ENCODE data around the gene ANTKMT. TPM values are rescaled to one million over a fixed set of nuclear protein-coding genes. Genes with fewer than 3 reads are reported as not detected.

ANTKMT gene
- polyA plus RNA-seq, 4 donors: 23.0 to 55.5 (median 38.1) TPM

GRCh38 chr16:723695-724094, 2.7 kb downstream of the ANTKMT start:
- Histone ChIP-seq H3K4me1 (ENCODE audit: control insufficient read depth in 3 of 3, insufficient read depth in 2 of 3, low read depth in 1 of 3, low read length in 2 of 3) (peaks cover 9 to 38% (median 12%) of the 10 kb centered on the region in 3 donors), H3K27ac (ENCODE audit: low read depth in 1 of 3, low read length in 2 of 3) (no peak overlapping the region), H3K4me3 (ENCODE audit: low read depth in 1 of 3, low read length in 3 of 3) (no peak overlapping the region), H3K36me3 (ENCODE audit: control insufficient read depth in 3 of 3, insufficient read depth in 2 of 3, low read depth in 1 of 3, low read length in 3 of 3) (peaks cover 0 to 22% (median 0%) of the 10 kb centered on the region in 3 donors), H3K27me3 (ENCODE audit: control insufficient read depth in 3 of 3, insufficient read depth in 3 of 3, low read length in 3 of 3) (peaks cover 0 to 22% (median 10%) of the 10 kb centered on the region in 3 donors), H3K9me3 (ENCODE audit: control insufficient read depth in 2 of 2, insufficient read depth in 1 of 2, low read depth in 1 of 2, low read length in 1 of 2) (peaks cover 3 to 8% of the 10 kb centered on the region in 2 donors)
- DNase-seq (no peak), FAIRE-seq (no peak)
- 81 to 84% (median 84%) methylated on average over 9 of the region's 9 CpGs for WGBS, 3 donors

GRCh38 chr16:724188-725040, 3.5 kb downstream of the ANTKMT start:
- no peak for FAIRE-seq
- DNase-seq: no peak
- peaks cover 3 to 8% of the 10 kb centered on the region in 2 donors for H3K9me3 ChIP-seq (ENCODE audit: control insufficient read depth in 2 of 2, insufficient read depth in 1 of 2, low read depth in 1 of 2, low read length in 1 of 2)
- peaks cover 6 to 34% (median 9%) of the 10 kb centered on the region in 3 donors for H3K4me1 ChIP-seq (ENCODE audit: control insufficient read depth in 3 of 3, insufficient read depth in 2 of 3, low read depth in 1 of 3, low read length in 2 of 3)
- WGBS, 3 donors: 59 to 69% (median 60%) methylated on average over 29 of the region's 29 CpGs
- H3K36me3 ChIP-seq (ENCODE audit: control insufficient read depth in 3 of 3, insufficient read depth in 2 of 3, low read depth in 1 of 3, low read length in 3 of 3): peaks cover 0 to 23% (median 0%) of the 10 kb centered on the region in 3 donors
- no peak overlapping the region for H3K4me3 ChIP-seq (ENCODE audit: low read depth in 1 of 3, low read length in 3 of 3)
- H3K27ac ChIP-seq (ENCODE audit: low read depth in 1 of 3, low read length in 2 of 3): no peak overlapping the region
- peaks cover 0 to 22% (median 10%) of the 10 kb centered on the region in 3 donors for H3K27me3 ChIP-seq (ENCODE audit: control insufficient read depth in 3 of 3, insufficient read depth in 3 of 3, low read length in 3 of 3)

GRCh38 chr16:725041-725376, 4.1 kb downstream of the ANTKMT start:
- 61 to 76% (median 63%) methylated on average over 4 to 7 of the region's 7 CpGs for WGBS, 3 donors
- Histone ChIP-seq H3K4me1 (ENCODE audit: control insufficient read depth in 3 of 3, insufficient read depth in 2 of 3, low read depth in 1 of 3, low read length in 2 of 3) (peaks cover 4 to 28% (median 7%) of the 10 kb centered on the region in 3 donors), H3K4me3 (ENCODE audit: low read depth in 1 of 3, low read length in 3 of 3) (no peak overlapping the region), H3K27me3 (ENCODE audit: control insufficient read depth in 3 of 3, insufficient read depth in 3 of 3, low read length in 3 of 3) (peaks cover 0 to 22% (median 10%) of the 10 kb centered on the region in 3 donors), H3K27ac (ENCODE audit: low read depth in 1 of 3, low read length in 2 of 3) (no peak overlapping the region), H3K9me3 (ENCODE audit: control insufficient read depth in 2 of 2, insufficient read depth in 1 of 2, low read depth in 1 of 2, low read length in 1 of 2) (peaks cover 3 to 8% of the 10 kb centered on the region in 2 donors), H3K36me3 (ENCODE audit: control insufficient read depth in 3 of 3, insufficient read depth in 2 of 3, low read depth in 1 of 3, low read length in 3 of 3) (peaks cover 0 to 29% (median 0%) of the 10 kb centered on the region in 3 donors)
- DNase-seq (no peak), FAIRE-seq (no peak)

- H3K36me3 ChIP-seq (ENCODE audit: control insufficient read depth in 3 of 3, insufficient read depth in 2 of 3, low read depth in 1 of 3, low read length in 3 of 3): peaks cover 0 to 35% (median 0%) of the 10 kb centered on the region in 3 donors
- WGBS, 3 donors: 14 to 65% (median 41%) methylated on average over 21 to 23 of the region's 23 CpGs
- H3K27ac ChIP-seq (ENCODE audit: low read depth in 1 of 3, low read length in 2 of 3): no peak overlapping the region
- peaks cover 0 to 22% (median 10%) of the 10 kb centered on the region in 3 donors for H3K27me3 ChIP-seq (ENCODE audit: control insufficient read depth in 3 of 3, insufficient read depth in 3 of 3, low read length in 3 of 3)
- H3K9me3 ChIP-seq (ENCODE audit: control insufficient read depth in 2 of 2, insufficient read depth in 1 of 2, low read depth in 1 of 2, low read length in 1 of 2): peaks cover 3 to 8% of the 10 kb centered on the region in 2 donors
- H3K4me1 ChIP-seq (ENCODE audit: control insufficient read depth in 3 of 3, insufficient read depth in 2 of 3, low read depth in 1 of 3, low read length in 2 of 3): peaks cover 0 to 23% (median 4%) of the 10 kb centered on the region in 3 donors
- no peak overlapping the region for H3K4me3 ChIP-seq (ENCODE audit: low read depth in 1 of 3, low read length in 3 of 3)
- no peak for DNase-seq
- FAIRE-seq: no peak
These were observed 4.7 kb downstream of the ANTKMT start for GRCh38 chr16:725463-726187.

- H3K27me3 ChIP-seq (ENCODE audit: control insufficient read depth in 3 of 3, insufficient read depth in 3 of 3, low read length in 3 of 3): peaks cover 0 to 22% (median 10%) of the 10 kb centered on the region in 3 donors
- H3K27ac ChIP-seq (ENCODE audit: low read depth in 1 of 3, low read length in 2 of 3): no peak overlapping the region
- H3K9me3 ChIP-seq (ENCODE audit: control insufficient read depth in 2 of 2, insufficient read depth in 1 of 2, low read depth in 1 of 2, low read length in 1 of 2): peaks cover 3 to 8% of the 10 kb centered on the region in 2 donors
- peaks cover 0 to 40% (median 0%) of the 10 kb centered on the region in 3 donors for H3K36me3 ChIP-seq (ENCODE audit: control insufficient read depth in 3 of 3, insufficient read depth in 2 of 3, low read depth in 1 of 3, low read length in 3 of 3)
- WGBS, 3 donors: 5 to 28% (median 15%) methylated on average over 6 to 9 of the region's 9 CpGs
- H3K4me1 ChIP-seq (ENCODE audit: control insufficient read depth in 3 of 3, insufficient read depth in 2 of 3, low read depth in 1 of 3, low read length in 2 of 3): peaks cover 0 to 23% (median 4%) of the 10 kb centered on the region in 3 donors
- no peak overlapping the region for H3K4me3 ChIP-seq (ENCODE audit: low read depth in 1 of 3, low read length in 3 of 3)
- FAIRE-seq (no peak), DNase-seq (no peak)
These were observed 5.2 kb downstream of the ANTKMT start for GRCh38 chr16:726188-726437.

GRCh38 chr16:726438-727290, 5.7 kb downstream of the ANTKMT start, which contains the start of the genes CCDC78 and HAGHL:
CCDC78 (minus strand) TSS chr16:726443; CDS start chr16:726367, 76 bp downstream.
HAGHL (plus strand) TSS chr16:727106; CDS start chr16:727510, 404 bp downstream.
- 1 to 2% (median 2%) methylated on average over 49 to 88 of the region's 88 CpGs for WGBS, 3 donors
- peaks cover 2 to 5% of the 10 kb centered on the region in 2 donors for H3K9me3 ChIP-seq (ENCODE audit: control insufficient read depth in 2 of 2, insufficient read depth in 1 of 2, low read depth in 1 of 2, low read length in 1 of 2)
- FAIRE-seq: no peak
- peaks cover 0 to 22% (median 10%) of the 10 kb centered on the region in 3 donors for H3K27me3 ChIP-seq (ENCODE audit: control insufficient read depth in 3 of 3, insufficient read depth in 3 of 3, low read length in 3 of 3)
- DNase-seq: peak in 1 of 2 donors; percentile 46
- H3K4me1 ChIP-seq (ENCODE audit: control insufficient read depth in 3 of 3, insufficient read depth in 2 of 3, low read depth in 1 of 3, low read length in 2 of 3): peaks cover 0 to 23% (median 4%) of the 10 kb centered on the region in 3 donors
- peak within 1 kb of the TSS; percentile 25 to 52 (median 41) for H3K4me3 ChIP-seq (ENCODE audit: low read depth in 1 of 3, low read length in 3 of 3)
- H3K27ac ChIP-seq (ENCODE audit: low read depth in 1 of 3, low read length in 2 of 3): no peak within 1 kb of the TSS
- peaks cover 0 to 45% (median 0%) of the 10 kb centered on the region in 3 donors for H3K36me3 ChIP-seq (ENCODE audit: control insufficient read depth in 3 of 3, insufficient read depth in 2 of 3, low read depth in 1 of 3, low read length in 3 of 3)

GRCh38 chr16:727291-727977, 6.5 kb downstream of the ANTKMT start:
- H3K27ac ChIP-seq (ENCODE audit: low read depth in 1 of 3, low read length in 2 of 3): no peak overlapping the region
- peaks cover 0 to 19% (median 4%) of the 10 kb centered on the region in 3 donors for H3K4me1 ChIP-seq (ENCODE audit: control insufficient read depth in 3 of 3, insufficient read depth in 2 of 3, low read depth in 1 of 3, low read length in 2 of 3)
- DNase-seq (peak in 1 of 2 donors; percentile 59), FAIRE-seq (no peak)
- no peaks in the 10 kb centered on the region for H3K9me3 ChIP-seq (ENCODE audit: control insufficient read depth in 2 of 2, insufficient read depth in 1 of 2, low read depth in 1 of 2, low read length in 1 of 2)
- peaks cover 0 to 45% (median 0%) of the 10 kb centered on the region in 3 donors for H3K36me3 ChIP-seq (ENCODE audit: control insufficient read depth in 3 of 3, insufficient read depth in 2 of 3, low read depth in 1 of 3, low read length in 3 of 3)
- peak overlapping the region; percentile 25 to 52 (median 41) for H3K4me3 ChIP-seq (ENCODE audit: low read depth in 1 of 3, low read length in 3 of 3)
- 0 to 1% (median 0%) methylated on average over 42 to 61 of the region's 61 CpGs for WGBS, 3 donors
- H3K27me3 ChIP-seq (ENCODE audit: control insufficient read depth in 3 of 3, insufficient read depth in 3 of 3, low read length in 3 of 3): peaks cover 0 to 22% (median 10%) of the 10 kb centered on the region in 3 donors
